NCI-H510A treated with DMSO at 0.1 percent for 48 hours (cell line): ENCODE data around the gene ZC3H18.

Experiments used
- DNase-seq: peaks from one replicate; lab custom pipeline; 2025; lab: John Stamatoyannopoulos, UW

The ZC3H18 gene

GRCh38 chr16:88549671-88550245 is 20.4 kb upstream of the ZC3H18 start:
- no peak for DNase-seq

- no peak for DNase-seq
These were observed 19.9 kb upstream of the ZC3H18 start for GRCh38 chr16:88550246-88550661.

DNA sequence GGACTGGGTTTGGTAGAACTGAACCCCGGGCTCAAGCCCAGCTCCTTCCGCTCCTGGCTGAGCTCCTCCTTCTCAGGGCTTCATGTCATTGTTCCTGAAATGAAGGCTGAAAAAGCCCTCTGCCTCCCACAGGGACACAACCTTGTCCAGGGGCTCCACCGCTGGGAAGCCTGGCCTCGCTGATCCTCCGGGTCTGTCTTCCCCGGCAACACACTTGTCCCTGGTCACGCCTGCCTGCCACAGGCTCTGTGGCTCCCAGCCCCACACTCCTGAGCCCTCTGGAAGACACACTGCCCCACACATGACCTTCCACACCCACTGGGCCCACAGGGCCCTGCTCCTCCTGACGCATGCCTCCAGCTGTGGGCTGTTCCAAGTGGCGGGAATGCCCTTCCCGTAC is 18.0 kb upstream of the ZC3H18 start:
- DNase-seq, result no peak

DNA sequence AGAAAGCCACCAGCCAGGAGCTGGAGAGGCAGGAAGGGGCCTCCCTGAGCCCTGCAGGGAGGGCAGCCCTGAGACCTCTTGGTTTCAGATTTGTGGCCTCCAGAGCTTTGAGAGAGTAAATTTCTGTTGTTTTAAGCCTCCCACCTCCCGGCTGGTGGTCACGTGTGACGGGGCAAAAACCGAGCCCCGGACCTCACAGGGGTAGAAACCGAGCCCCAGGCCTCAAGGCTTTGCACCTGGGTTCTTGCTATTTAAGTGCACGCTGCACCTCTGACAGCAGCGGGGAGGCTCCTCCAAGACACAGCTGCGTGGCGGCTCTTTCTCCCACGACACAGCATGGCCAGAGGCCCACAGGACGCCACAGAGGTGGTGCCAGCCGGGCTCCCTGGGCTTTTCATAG is 17.4 kb upstream of the ZC3H18 start:
- DNase-seq, result no peak

DNA sequence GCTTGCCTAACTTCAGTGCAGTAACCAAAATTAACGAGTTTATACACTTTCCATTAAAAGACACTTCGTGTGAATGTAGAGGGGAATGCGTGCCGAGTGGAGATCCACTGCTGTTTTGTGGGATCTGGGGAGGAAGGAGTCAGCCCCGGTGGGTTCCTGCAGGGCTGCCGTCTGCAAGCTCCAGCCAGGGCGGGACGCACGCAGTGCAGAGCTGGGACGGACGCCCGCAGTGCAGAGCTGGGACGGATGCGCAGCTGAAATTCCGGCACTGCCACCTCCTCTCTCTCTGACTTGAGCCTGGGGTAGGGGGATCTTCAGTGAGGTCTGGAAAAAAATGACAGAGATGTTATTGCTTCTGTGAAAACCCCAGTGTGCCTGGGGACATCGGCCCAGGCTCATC is 16.5 kb upstream of the ZC3H18 start:
- no peak for DNase-seq

DNA sequence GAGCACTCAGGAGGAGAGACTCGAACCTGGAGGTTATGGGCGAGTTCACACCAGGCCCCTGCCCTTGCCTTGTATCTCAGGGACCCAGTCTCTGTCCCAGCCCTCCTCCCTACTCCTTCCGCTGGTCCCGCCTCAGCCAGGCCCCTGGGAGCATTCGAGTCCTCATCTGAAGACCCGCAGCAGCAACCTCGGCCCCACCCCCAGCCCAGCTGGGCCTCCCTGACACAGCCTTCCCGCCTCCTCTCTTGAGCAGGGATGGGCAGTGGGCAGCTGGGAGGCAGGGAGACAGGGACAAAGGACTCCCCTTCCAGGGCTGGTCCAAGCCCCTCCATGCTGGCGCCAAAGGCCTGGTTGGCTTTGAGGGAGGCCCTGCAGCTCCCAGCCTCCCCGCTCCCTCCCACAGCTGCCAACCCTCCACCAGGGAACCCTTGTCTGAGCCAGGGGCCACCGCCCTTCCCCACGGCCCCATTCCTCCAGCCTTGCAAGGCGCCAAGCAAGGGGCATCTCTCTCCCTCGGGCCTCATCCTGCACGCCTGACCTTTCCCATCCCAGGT is 15.4 kb upstream of the ZC3H18 start:
- no peak for DNase-seq

GRCh38 chr16:88556294-88556988 is 13.8 kb upstream of the ZC3H18 start:
- DNase-seq, result no peak

DNA sequence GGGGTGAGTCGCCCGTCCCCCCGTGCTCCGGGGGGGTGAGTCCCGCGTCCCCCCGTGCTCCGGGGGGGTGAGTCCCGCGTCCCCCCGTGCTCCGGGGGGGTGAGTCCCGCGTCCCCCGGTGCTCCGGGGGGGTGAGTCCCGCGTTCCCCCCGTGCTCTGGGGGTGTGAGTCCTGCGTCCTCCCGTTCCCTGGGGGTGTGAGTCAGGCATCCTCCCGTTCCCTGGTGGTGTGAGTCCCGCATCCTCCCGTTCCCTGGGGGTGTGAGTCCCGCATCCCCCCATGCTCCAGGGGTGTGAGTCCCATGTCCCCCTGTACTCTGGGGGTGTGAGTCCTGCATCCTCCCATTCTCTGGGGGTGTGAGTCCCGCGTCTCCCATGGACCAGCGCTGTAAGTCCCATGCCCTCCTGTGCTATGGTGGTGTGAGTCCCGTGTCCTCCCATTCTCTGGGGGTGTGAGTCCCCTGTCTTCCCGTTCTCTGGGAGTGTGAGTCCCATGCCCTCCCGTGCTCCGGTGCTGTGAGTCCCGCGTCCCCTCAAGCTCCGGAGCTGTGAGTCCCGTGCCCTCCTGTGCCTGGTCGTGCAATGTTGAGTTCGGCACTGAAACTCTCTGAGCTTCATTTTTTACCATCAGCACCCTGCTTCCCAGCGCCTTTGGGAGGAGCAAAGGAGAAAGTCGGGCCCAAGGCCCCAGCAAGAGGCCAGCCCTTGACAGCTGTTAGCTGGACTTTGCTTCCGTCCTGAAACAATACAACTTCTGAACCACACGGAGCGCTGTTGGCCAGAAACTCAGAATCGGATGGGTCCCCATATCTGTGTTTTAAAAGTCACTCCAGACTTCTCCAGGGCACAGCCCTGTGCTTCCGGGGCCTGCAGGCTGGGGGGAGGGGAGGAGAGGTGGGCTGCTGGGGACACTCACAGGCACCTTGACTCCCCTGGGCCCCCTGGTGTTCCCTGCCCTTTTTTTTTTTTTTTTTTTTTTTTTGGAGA is 11.5 kb upstream of the ZC3H18 start:
- DNase-seq, result peak; percentile 66

DNA sequence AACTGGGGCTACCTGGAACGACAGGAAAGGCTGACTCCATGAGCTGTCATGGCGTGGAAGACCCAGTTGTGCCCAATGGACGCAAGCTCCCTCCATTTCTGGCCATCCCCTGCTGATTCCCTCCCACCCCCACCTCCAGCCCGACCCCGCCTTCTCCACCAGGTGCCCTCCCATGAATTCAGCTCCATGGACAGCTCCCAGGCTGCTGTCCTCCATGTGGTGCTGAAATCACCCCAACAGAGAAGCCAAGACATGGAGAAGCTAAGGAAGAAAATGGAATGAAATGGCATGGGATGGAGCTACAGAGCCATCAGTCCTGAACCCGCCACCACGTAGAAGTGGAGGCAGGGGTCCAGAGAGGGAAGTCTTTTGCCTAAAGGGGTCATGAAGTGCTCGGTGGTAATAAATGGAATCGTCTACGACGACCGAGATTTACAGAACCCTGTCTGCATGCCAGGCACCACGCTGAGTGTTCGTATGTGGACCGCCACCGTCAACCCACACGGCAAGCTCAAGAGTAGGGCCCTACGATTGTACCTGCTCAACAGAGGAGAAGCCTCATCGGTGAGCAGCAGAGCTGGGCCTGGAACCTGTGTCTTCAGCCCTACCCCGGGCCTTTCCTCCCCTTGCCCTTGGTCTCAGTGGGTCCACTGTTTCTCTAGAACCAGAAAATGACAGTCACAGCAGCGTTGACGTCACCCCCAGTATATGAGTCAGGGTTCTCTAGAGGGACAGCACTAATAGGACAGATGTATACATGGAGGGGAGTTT is 9.3 kb upstream of the ZC3H18 start:
- no peak for DNase-seq

- DNase-seq, result peak; percentile 44
These were observed 8.5 kb upstream of the ZC3H18 start for GRCh38 chr16:88561485-88562359.

DNA sequence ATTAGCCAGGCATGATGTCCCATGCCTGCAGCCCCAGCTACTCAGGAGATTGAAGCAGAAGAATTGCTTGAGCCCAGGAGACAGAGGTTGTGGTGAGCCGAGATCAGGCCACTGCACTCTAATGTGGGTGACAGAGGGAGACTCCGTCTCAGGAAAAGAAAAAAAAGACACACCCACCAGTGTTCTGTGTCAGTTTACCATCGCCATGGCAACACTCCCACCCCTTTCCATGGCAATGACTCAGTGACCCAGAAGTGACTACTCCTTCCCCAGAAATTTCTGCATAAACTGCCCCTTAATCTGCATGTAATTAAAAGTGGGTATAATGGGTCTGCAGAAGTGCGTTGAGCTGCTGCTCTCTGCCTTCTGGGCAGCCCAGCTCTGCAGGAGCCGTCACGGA is 4.0 kb upstream of the ZC3H18 start:
- no peak for DNase-seq

DNA sequence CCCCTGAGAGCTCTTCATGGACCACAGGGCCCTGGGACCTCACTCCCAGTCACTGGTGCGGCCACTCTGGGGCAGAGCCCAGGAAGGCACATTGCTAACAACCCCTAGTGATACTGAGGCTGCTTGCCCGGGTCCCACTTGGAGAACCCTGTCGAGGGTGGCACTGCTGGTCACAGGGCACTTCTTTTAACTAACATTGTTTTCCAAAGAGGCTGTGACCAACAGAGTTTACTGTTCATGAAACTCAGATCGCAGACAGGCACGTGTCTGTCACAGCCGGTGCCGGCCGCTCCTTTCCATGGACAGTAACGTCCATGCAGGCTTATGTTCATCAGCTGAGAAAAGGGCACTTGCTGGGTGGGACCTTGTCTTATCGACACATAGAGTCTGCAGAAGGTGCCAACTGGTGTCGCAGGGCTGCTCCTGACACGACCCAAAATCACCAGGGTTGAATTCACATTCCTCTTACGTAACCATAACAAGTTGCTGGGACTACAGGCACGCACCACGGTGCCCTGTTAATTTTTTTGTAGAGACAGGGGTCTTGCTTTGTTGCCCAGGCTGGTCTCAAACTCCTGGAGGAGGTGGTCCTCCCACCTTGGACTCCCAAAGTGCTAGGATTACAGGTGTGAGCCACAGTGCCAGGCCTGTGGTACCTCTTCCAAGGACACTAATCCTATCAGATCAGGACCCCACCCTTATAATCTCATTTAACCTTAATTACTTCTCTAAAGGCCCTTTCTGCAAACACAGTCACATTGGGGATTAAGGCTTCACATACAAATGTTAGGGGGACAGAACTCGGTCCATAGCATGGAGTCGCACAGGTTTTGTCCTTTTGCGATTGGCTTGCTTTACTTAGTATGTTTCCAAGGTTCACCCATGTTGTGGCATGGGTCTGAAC is 1.2 kb upstream of the ZC3H18 start:
- no peak for DNase-seq

DNA sequence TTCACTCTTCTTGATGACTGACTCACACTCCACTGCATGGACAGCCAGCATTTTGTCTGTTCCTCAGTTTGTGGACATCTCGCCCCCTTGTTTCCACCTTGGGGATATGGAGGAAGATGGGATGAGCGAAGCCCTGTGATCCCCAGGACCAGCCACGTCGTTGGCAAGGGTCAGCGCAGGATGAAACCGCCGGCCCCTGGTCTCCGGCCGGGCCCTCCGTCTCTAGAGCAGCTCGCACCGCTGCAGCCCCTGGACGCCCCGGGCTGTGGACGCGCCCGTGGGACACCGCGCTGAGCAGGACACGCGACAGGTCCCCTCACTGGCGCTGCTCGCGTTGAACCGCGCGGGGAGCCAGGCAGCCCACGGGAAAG is 604 bp upstream of the ZC3H18 start:
- no peak for DNase-seq

DNA sequence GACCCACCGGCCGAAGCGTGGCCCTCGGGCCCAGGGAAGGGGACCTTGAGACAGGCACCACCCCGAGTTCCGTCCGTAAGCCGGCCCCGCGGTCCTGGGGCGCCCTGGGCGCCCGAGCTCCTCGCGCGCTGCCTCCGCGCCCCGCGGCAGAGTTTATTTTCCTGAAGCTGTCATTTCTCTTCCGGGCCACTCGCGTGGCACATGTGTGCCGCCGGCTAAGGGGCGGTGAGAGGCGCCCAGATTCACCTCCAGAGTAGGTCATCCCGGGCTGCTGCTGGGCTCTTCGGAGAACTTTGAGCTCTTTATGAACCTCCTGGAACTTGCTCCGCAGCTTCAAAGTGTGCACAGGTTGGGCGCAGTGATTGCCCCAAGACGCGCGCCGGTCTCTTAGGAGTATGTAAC is 489 bp downstream of the ZC3H18 start:
- DNase-seq, result no peak

DNA sequence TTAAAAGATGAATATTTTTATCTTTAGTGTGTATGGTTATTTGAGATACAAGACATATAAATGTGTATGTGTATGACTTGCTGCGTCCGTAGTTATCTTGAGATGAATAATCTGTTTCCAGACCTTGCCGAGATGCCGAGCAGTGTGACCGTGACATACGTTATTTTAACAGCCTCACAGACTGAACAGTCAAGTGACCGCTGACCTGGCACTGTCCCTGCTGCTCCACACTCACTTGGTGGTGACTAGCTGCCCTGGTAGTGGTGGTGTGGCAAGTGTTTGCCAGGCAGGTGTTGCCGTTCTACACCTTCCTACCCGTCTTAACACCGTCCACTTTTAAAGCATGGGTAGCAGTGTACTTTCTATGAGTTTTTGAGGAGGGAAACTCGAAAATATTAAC is 5.0 kb downstream of the ZC3H18 start:
- no peak for DNase-seq

- DNase-seq, result no peak
These were observed 6.1 kb downstream of the ZC3H18 start for GRCh38 chr16:88576307-88576706.

GRCh38 chr16:88577166-88577565 is 7.0 kb downstream of the ZC3H18 start:
- no peak for DNase-seq

DNA sequence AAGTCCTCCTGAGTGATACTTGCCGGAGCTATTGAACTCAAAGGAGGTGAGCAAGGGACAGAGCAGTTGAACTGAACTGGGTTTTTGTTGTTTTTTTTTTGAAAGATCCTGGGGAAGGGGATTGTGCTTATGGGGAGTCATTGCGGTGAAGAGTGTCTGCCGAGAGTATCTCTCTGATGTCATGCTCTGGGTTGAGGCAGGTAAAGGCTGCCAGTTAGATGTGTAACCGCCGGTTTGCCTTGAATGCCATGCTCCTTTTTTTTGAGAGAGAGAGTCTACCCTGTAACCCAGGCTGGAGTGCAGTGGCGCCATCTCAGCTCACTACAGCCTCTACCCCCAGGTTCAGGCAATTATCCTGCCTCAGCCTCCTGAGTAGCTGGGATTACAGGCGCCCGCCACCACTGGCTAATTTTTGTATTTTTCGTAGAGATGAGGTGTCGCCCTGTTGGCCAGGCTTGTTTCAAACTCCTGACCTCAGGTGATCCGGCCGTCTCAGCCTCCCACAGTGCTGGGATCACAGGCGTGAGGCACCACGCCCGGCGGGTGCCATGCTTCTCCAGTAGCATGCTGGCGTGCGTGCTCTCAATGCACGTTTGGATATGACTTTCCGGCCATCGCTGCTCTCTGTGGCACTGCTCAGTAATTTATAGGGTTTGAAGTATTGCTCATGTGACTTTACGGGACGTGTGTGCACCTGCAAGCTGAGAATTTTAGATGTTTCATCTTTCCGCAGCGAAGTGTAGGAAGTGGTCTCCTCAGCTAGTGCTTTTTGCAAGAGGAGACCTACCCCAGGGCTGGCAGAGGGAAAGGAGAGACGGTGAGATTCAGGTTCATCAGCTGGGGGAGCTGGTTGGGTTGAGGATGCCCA is 8.5 kb downstream of the ZC3H18 start:
- no peak for DNase-seq

GRCh38 chr16:88580371-88580770 is 10.2 kb downstream of the ZC3H18 start:
- no peak for DNase-seq
